Tibial artery (tissue), 4 donors: ENCODE measurements around the gene WDR73.

Source experiments
- DNase-seq, 2 donors: peaks; one replicate each; pipeline ENCODE4 v3.0.0-alpha.2; 2019
- H3K27ac ChIP-seq, 2 donors: fragments of 200-600 bp; sonication (generic) in 1 of 2; 1 replicate in 1 of 2; 2 replicates in 1 of 2; pipeline ENCODE4 v1.5.1; 2018 to 2019; ENCODE audit warnings: mild to moderate bottlenecking in 1 of 2
- H3K27me3 ChIP-seq, 2 donors: fragments of 200-600 bp; sonication (generic) in 1 of 2; one replicate each; pipeline versions ENCODE4 v1.5.1 to v1.6.0; 2016 to 2019
- H3K36me3 ChIP-seq, 3 donors: fragments of 200-600 bp; sonication (generic) in 2 of 3; one replicate each; pipeline ENCODE4 v1.5.1; 2016 to 2019; ENCODE audit warnings: mild to moderate bottlenecking in 2 of 3
- H3K4me1 ChIP-seq, 4 donors: fragments of 200-600 bp; sonication (generic) in 2 of 4; 1 replicate in 3 of 4; 2 replicates in 1 of 4; pipeline ENCODE4 v1.5.1; 2016 to 2019
- H3K4me3 ChIP-seq, 2 donors: fragments of 200-600 bp; sonication (generic) in 1 of 2; 1 replicate in 1 of 2; 2 replicates in 1 of 2; pipeline ENCODE4 v1.5.1; 2018 to 2019; ENCODE audit warnings: mild to moderate bottlenecking in 2 of 2
- H3K9me3 ChIP-seq, 3 donors: fragments of 200-600 bp; sonication (generic) in 1 of 3; one replicate each; pipeline ENCODE4 v1.5.1; 2016 to 2019
- intact Hi-C: fragments of 100-400 bp; cut with DNase I; formaldehyde crosslinking; loops from one replicate; pipeline ENCODE4 v1.15.0; 2023; ENCODE audit warnings: low total_unique reads
- TF ChIP-seq, protein P1 (sequence below), 2 experiments: fragments of 200-600 bp in 1 of 2; fragments of 450-650 bp in 1 of 2; IDR thresholded peaks; one replicate each; pipeline ENCODE4 v1.5.1; 2017 to 2019; ENCODE audit warnings: antibody characterized with exemption in 2 of 2, mild to moderate bottlenecking in 1 of 2, moderate library complexity in 1 of 2

Gene WDR73

DNA sequence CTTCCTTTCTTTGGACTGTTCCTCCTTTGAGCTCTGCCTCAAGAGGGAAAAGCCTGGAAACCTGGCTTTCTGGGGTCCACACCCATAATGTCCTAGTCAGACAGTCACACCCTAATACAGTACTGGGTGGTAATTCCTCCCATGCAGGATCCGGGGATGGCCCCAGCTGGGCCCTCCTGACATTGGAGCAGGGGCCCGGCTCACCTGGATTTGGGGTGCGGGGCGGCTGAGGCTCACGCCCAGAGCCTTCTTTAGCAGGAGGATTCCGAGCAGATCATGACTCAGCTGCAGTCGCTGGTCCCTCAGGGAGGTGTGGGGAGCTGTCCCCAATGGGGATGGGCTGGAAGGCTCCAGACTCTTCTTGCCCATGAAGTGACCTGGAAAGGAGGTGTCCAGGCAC is 2.9 kb upstream of the WDR73 start:
- Histone ChIP-seq H3K27ac (no peak overlapping the region), H3K27me3 (no peaks in the 10 kb centered on the region), H3K36me3 (peaks cover 0 to 5% (median 0%) of the 10 kb centered on the region in 3 donors), H3K4me3 (no peak overlapping the region), H3K9me3 (no peaks in the 10 kb centered on the region), H3K4me1 (peaks cover 0 to 46% (median 35%) of the 10 kb centered on the region in 4 donors)
- intact Hi-C loops = loop anchor here (5.0 kb wide), 3 partner anchors 90 to 270 kb away; partner anchors contain the start of genes ALPK3 and ZNF592
- no peak for DNase-seq
- TF ChIP-seq, protein P1, sequence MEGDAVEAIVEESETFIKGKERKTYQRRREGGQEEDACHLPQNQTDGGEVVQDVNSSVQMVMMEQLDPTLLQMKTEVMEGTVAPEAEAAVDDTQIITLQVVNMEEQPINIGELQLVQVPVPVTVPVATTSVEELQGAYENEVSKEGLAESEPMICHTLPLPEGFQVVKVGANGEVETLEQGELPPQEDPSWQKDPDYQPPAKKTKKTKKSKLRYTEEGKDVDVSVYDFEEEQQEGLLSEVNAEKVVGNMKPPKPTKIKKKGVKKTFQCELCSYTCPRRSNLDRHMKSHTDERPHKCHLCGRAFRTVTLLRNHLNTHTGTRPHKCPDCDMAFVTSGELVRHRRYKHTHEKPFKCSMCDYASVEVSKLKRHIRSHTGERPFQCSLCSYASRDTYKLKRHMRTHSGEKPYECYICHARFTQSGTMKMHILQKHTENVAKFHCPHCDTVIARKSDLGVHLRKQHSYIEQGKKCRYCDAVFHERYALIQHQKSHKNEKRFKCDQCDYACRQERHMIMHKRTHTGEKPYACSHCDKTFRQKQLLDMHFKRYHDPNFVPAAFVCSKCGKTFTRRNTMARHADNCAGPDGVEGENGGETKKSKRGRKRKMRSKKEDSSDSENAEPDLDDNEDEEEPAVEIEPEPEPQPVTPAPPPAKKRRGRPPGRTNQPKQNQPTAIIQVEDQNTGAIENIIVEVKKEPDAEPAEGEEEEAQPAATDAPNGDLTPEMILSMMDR (IDR thresholded peaks at IDR 0.05) = no peak

DNA sequence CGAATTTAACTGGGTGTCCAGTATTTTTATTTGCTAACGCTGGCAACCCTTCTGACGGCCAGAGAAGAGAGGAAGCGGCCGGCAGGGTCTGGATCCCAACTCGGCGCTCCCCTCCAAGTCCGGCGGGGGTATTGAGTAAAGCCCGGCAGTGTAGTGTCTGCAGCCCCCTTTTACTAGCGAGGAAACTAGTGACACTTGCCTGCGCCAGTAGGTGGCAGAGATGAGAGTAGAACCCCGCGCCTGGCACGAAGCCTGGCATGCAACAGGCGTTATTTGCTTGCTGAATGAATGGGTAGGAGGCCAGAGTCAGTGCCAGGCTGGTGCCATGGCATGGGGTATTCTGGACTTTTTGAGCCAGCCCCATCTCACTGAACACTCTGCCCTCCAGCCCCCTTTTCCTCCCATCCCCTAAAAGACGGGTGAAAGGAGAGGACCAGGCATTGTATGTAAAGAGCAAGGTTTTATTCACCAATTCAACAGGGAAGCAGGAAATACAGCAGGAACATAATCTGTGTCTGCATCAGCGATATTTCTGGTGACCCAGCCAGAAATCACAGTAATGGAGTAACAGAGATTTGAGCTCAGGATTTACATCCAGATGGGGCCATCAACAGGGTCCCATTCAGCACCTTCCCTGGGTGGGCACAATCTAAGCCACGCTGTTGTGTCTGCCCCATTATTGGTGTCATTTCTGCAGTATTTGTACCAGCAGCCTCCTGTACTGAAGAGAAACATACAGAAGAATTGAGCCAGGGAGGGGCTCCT is 788 bp upstream of the WDR73 start:
- H3K27ac ChIP-seq = peak overlapping the region; percentile 84 to 85
- TF ChIP-seq, protein P1 (IDR thresholded peaks at IDR 0.05) = peak; percentile 51 to 55
- intact Hi-C loops = loop anchor here (5.0 kb wide), 3 partner anchors 92 to 272 kb away; partner anchors contain the start of genes ALPK3 and ZNF592
- peaks cover 11 to 26% (median 14%) of the 10 kb centered on the region in 3 donors for H3K36me3 ChIP-seq
- DNase-seq = peak; percentile 81 to 89
- peak overlapping the region; percentile 81 to 89 for H3K4me3 ChIP-seq
- peaks cover 0 to 52% (median 38%) of the 10 kb centered on the region in 4 donors for H3K4me1 ChIP-seq
- no peaks in the 10 kb centered on the region for H3K27me3 ChIP-seq
- no peaks in the 10 kb centered on the region for H3K9me3 ChIP-seq

DNA sequence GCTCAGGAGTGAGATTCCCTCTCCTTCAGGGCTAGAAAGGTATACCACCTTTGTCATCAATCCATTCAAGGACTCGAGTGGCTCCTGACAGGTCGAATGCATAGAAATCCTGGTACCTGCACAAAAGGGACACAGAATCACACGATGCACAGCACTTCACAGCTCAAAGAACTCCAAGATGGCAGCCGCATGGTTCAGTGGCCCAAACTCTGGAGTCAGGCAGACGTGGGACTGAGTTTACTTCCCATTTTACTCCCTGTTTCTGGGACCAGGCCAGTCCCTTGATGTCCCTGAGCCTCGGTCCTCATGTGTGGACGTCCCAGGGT is 536 bp downstream of the WDR73 start:
- DNase-seq = no peak
- Histone ChIP-seq H3K4me3 (peak overlapping the region; percentile 81 to 89), H3K27me3 (no peaks in the 10 kb centered on the region), H3K36me3 (peaks cover 21 to 39% (median 24%) of the 10 kb centered on the region in 3 donors), H3K27ac (peak overlapping the region; percentile 84 to 85), H3K4me1 (peaks cover 0 to 51% (median 36%) of the 10 kb centered on the region in 4 donors), H3K9me3 (no peaks in the 10 kb centered on the region)
- TF ChIP-seq, protein P1 (IDR thresholded peaks at IDR 0.05) = no peak
- intact Hi-C loops = no loop called here

DNA sequence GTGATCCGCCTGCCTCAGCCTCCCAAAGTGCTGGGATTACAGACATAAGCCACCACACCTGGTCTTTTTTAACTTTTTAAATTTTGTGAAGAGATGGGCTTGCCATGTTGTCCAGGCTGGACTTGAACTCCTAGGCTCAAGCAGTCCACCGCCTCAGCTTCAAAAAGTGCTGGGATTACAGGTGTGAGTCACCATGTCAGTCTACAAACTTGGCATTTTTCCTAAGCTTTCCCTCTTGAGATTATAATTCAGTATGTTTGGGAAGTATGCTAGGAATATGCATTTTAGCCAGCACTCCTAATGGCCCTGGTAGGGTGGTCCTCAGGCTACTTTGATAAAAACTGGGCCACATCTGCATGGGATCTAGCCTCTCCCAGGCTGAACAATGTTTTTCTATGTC is 4.4 kb downstream of the WDR73 start:
- Histone ChIP-seq H3K27me3 (no peaks in the 10 kb centered on the region), H3K9me3 (no peaks in the 10 kb centered on the region), H3K36me3 (peaks cover 55 to 77% (median 59%) of the 10 kb centered on the region in 3 donors), H3K4me1 (peaks cover 0 to 30% (median 22%) of the 10 kb centered on the region in 4 donors), H3K27ac (peak overlapping the region in 1 of 2 donors; percentile 7), H3K4me3 (no peak overlapping the region)
- TF ChIP-seq, protein P1 (IDR thresholded peaks at IDR 0.05) = no peak
- intact Hi-C loops = no loop called here
- DNase-seq = no peak

DNA sequence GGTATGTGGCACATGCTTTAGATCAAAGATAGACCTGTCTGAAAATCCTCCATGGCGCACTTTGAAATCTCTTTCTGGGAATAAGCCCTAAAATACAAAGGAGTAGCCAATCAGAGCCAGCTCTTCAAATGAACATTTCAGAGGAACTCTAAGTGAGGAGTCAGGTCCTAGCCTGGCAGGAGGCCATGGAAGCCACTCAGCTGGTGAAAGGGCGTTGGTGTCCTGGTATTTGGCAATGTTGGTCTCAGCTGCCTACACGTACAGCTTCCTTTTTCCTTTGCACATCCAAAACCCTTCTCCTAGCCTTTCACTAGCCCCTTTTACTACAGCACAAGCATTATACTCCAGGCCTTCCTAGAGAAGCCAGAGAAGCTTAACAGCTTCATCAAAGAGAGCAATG is 5.5 kb downstream of the WDR73 start:
- TF ChIP-seq, protein P1 (IDR thresholded peaks at IDR 0.05) = no peak
- Histone ChIP-seq H3K9me3 (no peaks in the 10 kb centered on the region), H3K27me3 (no peaks in the 10 kb centered on the region), H3K4me3 (no peak overlapping the region), H3K27ac (no peak overlapping the region), H3K36me3 (peaks cover 55 to 89% (median 71%) of the 10 kb centered on the region in 3 donors), H3K4me1 (peaks cover 0 to 27% (median 19%) of the 10 kb centered on the region in 4 donors)
- DNase-seq = peak in 1 of 2 donors; percentile 74
- intact Hi-C loops = no loop called here
